Fibroblast of upper back skin (primary cell): ENCODE results near the gene PEAR1.
A peak's percentile ranks its signal among the peaks of the same experiment; 100 is the strongest.
"Not testable (repeated sequence)": the region's sequence is repeated elsewhere in the genome, so short reads cannot be mapped to it uniquely, and the experiment has no call there.

Experiments
- DNase-seq: peaks from one replicate; pipeline ENCODE4 v3.0.0-alpha.2; 2013

The PEAR1 gene

DNA sequence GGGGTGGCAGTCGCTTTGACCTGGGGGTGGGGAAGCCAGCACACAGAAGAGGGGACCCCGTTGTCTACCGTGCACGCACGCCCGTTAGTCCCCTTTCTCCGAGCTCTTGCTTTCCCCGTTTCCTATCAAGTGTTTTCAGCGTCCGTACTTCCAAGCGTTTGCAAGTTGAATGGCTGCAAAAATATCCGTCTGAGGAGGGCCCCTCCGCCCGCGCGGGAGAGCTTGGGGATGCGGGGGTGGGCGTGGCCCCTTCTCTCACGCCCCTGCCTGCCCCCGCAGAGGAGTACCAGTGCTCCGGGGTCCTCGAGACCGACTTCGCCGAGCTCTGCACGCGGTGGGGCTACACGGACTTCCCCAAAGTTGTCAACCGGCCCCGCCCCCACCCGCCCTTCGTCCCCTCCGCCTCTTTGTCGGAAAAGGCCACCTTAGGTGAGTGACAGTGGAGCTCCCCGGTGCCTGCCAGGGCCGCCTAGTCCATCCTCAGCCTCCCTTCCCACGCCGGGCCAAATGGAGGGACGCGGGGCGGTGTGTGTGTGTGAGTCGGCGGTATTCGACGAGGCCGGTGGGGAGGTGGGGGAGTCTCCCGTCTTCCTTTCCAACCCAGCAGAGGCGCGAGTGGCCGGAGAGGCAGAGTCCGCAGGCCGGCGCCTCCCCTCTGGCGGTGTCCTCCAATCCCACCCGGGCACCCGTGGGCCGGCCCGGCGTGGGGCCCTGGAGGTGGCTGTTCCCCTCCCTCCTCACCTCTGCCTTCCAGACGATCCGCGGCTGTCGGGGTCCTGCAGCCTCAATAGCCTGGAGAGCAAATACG is 30.4 kb downstream of the PEAR1 start:
- no peak for DNase-seq

DNA sequence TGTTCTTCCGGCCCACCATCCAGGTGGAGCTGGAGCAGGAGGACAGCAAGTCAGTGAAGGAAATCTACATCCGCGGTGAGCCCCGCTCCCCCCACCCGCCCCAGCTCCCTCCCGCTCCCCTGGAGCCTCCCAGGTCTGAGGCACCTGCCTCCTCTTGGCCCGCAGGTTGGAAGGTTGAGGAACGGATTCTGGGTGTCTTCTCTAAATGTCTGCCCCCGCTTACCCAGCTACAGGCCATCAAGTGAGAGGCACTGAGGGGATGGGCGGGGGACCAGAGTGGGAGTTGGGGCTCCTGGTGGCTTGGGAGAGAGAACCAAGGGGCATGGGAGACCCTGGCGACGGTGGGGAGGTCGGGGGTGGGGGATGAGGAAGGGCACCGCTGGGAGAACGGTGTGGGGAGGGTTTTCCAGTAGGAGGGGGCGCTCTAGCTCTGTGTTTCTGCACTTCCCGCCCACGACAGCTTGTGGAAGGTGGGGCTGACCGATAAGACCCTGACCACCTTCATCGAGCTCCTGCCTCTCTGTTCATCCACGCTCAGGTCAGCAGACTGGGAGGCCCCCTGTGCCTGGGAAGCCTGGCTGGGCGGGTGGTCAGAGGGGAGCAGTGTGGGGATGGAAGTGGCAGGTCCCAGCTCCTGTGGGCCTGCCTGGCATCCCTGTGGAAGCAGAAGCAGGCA is 31.1 kb downstream of the PEAR1 start:
- no peak for DNase-seq

DNA sequence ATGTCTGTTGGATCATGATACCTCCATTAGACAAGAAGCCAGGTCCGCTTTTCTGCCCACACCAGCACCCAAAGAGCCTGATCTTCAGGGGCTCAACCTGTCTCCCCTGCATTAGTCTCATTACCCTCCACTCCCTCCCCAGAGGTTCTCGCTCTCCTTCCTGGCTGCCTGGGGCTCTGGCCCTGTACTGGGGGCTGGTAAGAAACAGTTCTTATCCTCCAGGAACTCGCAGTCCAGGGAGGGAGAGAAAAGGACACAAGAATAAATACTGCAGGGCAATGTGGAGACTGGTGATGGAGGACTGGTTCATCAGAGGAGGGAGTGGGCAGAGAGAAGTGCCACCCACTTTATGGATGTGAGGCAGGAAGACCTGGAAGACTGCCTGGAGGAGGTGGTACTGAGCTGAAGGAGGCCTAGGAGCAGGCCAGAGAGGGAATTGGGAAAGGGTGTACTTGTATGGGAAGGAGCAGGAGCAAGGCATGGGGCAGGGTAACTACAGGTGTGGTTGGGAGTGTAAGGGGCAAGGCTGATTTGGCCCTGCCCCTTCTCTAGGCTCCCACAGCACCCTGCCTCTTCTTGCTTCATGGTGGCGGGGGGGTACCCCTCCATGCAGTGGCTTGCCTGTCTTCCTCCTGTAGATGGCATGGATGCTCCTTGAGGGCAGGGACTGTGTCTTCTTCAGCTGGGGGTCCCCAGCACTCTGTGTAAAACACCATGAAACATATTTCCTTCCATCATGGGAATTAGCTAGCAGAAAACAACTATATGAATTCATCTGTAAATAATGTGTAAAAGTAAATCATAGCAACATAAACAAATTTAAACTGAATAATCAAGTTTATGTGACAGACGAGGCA is 31.9 kb downstream of the PEAR1 start:
- DNase-seq = no peak

- peak; percentile 83 for DNase-seq
These were observed 32.7 kb downstream of the PEAR1 start for GRCh38 chr1:156926175-156926574.

DNA sequence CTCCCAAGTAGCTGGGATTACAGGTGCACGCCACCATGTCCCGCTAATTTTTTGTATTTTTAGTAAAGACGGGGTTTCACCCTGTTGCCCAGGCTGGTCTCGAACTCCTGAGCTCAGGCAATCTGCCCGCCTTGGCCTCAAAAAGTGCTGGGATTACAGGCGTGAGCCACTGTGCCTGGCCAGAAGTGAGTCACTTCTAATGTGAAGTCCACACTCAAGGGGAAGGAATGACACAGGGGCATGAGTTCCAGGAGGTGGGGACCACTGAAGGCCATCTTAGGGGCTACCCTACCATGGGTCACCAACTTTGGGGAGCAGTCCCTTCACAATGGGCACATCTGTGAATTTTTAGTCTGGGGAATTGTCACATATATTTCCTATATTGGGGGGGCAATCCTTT is 33.2 kb downstream of the PEAR1 start:
- DNase-seq = not testable (repeated sequence)

DNA sequence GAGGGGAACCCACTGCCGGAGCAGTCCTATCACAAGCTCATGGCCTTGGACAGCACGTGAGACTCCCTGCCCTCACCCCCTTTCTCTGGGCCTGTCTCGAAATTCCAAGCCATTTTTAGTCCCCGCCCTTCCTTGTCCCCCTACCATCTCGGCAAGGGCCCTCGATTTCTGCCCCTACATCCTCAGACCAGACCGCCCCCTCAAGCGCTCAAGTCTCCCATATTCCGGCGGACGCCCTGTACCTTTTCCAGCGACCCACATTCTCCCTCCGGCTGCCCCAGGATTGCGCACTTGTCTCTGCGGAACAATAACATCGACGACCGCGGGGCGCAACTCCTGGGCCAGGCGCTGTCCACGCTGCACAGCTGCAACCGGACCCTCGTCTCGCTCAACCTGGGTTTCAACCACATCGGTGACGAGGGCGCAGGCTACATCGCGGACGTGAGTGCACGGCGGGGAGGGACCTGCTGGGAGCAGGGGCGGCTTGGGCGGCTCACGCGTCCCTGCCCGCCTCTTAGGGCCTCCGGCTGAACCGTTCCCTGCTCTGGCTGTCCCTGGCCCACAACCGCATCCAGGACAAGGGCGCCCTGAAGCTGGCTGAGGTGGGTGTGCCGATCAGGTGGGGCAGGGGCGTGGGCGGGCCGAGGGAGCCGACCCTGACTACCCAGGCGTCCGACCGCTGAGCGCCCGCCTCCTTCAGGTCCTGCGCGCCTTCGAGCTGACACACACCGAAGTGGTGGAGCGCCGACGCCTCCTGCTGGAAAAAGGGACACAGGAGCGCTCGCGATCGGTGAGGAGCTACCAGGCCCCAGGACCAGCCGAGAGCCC is 33.9 kb downstream of the PEAR1 start:
- DNase-seq = peak; percentile 71

- DNase-seq = no peak
These were observed 34.6 kb downstream of the PEAR1 start for GRCh38 chr1:156928043-156928602.

DNA sequence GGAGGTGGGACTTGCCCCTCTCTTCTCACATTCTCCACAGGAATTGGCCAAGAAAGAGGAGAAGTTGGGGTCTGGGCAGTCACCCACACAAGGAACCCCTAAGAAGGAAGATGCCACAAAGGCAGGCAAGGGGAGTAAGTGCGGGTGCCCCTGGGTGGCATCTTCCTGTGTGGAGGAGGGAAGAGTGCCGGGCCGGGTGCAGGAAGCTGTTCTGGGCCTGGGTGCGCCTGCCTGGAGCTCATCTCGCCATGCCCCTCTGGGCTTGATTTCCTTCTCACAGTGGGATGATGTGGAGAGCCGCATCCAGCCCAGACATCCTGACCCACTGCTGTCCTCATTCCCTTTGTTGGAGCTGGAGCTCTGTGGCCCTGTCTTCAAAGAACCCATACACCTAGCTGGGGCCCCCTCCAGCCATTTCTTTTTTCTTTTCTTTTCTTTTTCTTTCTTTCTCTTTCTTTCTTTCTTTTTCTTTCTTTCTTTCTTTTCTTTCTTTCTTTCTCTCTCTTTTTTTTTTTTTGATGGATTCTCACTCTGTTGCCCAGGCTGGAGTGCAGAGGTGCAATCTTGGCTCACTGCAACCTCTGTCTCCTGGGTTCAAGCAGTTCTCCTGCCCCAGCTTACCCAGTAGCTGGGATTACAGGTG is 36.2 kb downstream of the PEAR1 start:
- DNase-seq = no peak

DNA sequence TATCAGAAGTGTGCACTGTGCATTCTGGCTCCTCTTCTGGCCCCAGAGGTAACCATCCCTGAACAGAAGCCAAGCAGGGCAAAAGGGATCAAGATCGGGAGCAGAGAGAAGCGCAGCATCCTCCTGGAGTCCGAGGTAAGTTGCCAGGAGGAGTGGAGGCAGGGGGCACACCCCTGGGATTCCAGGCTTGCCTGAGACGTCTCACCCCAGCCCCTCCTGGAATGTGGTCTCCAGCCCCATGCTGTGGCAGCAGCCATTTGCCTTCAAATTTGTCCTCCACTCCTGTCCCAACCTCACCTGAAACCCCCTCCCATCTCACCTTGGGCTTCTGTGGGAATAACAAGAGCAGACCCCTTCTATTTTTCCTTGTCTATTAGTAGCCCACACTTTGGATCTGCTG is 37.0 kb downstream of the PEAR1 start:
- DNase-seq = no peak

DNA sequence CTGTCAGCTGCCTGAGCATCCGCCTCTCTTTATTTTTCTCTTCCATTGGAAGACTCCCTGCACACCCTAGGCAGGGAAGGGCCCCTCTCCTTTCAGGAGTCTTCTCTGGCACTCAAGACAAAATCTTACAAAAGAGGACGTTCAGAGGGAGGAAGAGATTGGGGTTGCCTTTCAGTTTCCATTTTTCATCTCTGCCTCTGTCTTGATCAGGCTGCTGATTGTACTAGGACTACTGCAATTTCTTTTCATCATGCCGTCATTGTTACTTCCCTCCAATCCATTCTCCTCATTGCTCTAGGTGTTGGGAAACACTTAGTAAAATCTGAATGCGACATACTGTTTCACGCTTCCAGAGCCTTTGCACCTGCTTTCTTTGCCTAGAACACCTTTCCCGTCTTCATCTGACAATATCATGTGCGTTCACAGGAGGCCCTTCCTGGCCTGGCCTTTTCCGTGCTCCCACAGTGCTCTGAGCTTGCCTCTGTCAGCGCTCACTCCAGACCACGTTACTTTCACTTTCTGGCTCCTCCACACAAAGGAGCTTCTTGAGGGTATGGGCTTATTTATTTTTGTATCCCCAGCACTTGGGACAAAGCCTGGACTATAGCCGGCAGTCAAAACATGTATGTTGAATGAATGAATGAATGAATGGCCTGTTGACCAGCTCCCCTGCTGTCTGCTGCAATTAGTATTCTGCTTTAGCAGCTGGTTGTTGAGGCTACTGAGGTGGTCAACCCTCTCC is 37.9 kb downstream of the PEAR1 start:
- DNase-seq = no peak

- DNase-seq = no peak
These were observed 38.6 kb downstream of the PEAR1 start for GRCh38 chr1:156931974-156932710.

DNA sequence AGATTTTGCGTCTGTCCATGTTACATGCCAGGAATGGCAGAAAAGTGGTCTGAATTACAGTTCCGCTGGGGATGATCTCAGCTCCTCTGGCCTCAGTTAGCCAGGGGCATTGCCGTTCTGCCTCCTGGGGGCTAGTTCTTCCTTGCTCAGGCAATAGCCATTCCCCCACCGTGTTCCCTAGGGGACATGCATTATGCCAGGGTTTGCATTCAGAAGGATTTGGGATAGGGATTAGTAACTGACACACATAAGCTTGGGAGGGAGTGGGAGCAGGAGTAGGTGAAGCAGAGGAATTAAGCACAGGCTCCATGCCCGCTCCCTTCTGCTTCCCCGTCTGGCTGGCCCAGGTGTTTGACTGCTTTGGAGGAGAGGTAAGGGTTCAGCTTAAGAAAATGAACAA is 39.6 kb downstream of the PEAR1 start:
- no peak for DNase-seq

GRCh38 chr1:156935505-156936128 is 42.1 kb downstream of the PEAR1 start:
- no peak for DNase-seq

DNA sequence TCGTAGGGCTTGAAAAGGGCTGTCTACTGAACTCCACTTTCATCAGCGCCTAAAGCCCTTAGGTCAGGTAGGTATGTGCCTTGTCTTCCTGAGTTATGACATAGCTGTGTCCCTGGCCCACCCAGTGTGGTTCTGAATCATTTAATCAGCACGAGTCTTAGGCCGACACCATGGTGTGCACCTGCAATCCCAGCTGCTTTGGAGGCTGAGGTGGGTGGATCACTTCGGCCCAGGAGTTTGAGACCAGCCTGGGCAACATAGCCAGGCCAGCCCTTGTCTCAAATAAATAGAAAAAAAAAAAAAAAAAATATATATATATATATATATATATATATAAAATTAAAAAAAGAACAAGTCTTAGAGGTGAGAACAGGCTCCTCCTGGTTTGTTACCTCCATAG is 42.7 kb downstream of the PEAR1 start:
- no peak for DNase-seq

DNA sequence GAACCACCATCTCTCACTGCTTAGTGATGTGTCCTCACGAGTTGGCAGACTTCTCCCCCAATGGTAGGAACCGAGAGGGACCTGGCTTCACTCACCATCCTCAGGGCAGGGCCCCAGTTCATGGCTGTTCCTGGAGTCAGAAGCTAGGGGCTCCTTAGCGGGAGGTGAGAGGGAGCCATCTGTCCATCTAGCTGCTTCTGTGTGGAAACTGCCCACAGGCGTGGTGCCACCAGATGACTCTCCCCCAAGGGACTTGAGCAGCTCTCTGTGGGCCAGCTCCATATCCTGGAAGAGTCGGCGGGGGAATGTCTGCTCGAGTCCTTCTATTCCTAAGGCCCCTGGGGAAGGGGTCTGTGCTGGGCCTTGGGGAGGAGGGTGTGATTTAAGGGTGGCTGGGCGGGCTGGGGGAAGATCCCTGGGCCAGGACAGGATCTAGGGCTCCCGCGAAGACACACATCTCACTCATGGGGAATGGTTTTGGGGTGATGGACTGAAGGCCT is 43.3 kb downstream of the PEAR1 start:
- DNase-seq = no peak

DNA sequence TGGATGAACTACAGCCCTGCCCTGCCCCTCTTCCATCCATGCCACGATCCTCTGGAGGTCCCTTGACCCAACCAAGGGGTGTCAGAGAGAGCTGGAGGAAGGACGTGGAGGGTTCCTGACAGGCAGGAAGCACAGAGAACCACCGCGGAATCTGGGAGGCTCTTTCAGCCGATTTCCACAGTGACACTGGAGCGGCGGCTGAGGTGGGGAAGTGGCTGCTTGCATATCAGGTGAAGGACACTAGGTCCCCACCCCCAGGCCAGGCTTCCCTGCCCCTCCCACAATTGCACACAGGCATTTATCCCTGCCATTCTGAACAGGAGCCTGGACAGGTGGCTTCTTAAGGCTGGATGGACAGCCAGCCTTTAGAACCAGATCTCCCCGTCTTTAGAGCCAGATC is 44.4 kb downstream of the PEAR1 start:
- DNase-seq = no peak

GRCh38 chr1:156938813-156939212 is 45.3 kb downstream of the PEAR1 start:
- no peak for DNase-seq

DNA sequence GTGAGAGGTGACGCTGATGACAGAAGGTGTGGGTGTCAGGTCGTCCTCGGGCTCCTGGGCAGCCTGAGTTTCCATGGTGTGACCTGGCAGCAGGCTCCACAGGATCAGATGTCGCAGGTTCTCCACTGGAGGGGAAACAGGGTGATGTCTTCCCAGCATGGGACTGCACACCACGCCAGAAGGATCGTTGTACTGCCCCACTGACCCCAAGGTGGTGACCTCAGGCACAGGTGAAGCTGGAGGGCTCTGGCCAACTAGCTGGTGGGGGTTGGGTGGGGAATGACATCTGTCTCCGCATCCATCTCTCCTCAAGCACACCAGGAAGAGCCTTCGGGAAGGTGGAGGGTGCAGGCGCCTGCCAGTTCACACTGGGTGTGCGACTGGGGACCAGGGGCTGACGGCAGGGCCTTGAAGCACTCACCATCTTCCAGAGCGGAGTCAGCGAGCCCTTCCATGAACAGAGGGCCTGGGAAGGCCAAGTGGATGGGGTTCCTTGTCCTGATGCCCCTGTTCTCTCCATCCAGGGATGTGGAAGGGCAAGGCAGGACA is 46.3 kb downstream of the PEAR1 start:
- no peak for DNase-seq

- no peak for DNase-seq
These were observed 48.2 kb downstream of the PEAR1 start for GRCh38 chr1:156941675-156942074.
